Measurements from ENCODE around the gene CFAP77. TPM values are rescaled to one million over a fixed set of nuclear protein-coding genes. Genes with fewer than 3 reads are reported as not detected.
A peak's percentile ranks its signal among the peaks of the same experiment; 100 is the strongest.
"Not testable (repeated sequence)": the region's sequence is repeated elsewhere in the genome, so short reads cannot be mapped to it uniquely, and the experiment has no call there.

Gene CFAP77
- total RNA-seq, 1 donor from 2014 or later = not detected

DNA sequence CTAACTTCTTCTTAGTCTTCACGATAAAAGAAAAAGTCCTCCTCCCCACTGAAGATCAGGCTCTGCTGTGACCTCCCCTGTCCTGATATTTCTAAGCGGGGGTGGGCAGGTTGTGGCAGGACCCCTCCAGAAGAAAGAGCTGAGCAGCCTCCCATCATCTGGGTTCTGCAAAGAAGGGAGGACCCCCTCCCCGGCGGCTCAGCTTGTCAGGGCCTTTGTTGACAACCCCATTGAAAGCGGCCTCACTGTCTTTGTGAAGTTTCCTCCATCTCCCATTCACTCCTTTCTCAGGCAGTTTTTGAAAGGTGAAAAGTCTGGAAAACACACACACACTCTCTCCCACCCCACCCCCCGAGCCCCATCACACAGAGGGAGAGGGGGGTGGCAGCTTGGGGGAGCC, 146.2 kb downstream of the CFAP77 start:
- no peaks in the 10 kb centered on the region for H3K36me3 Mint-ChIP-seq (ENCODE audit: low read depth)
- H3K4me1 Mint-ChIP-seq (ENCODE audit: low read depth) = no peaks in the 10 kb centered on the region
- H3K9me3 Mint-ChIP-seq = no peaks in the 10 kb centered on the region
- intact Hi-C loops (cut with micrococcal nuclease) = no loop called here
- no peak overlapping the region for H3K27ac Mint-ChIP-seq
- H3K4me3 Mint-ChIP-seq (ENCODE audit: low read depth) = no peak overlapping the region
- peaks cover 11% of the 10 kb centered on the region for H3K27me3 Mint-ChIP-seq (ENCODE audit: low read depth)
- no peak for DNase-seq (ENCODE audit: low spot score)

DNA sequence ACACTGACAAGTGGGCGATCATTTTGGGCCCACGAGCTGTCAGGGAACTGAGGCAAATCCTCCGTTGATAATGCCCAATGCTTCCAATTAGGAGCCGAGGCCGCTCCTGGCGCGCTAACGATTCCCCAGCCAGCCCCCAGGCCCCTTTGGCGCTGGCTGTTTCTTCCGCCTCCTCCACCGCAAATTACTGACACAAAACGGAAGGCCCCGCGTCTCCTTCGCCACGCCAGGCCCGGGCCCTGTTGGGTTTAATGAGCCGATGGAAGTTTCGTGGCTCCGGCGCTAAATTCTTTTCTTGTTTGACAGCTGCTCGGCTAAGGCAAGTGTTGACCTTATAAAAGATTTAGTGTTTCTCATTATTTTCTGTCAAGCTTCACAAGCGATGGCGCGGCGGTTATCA, 146.7 kb downstream of the CFAP77 start:
- Mint-ChIP-seq H3K4me1 (ENCODE audit: low read depth) (no peaks in the 10 kb centered on the region), H3K36me3 (ENCODE audit: low read depth) (no peaks in the 10 kb centered on the region), H3K27me3 (ENCODE audit: low read depth) (peaks cover 11% of the 10 kb centered on the region), H3K9me3 (no peaks in the 10 kb centered on the region), H3K4me3 (ENCODE audit: low read depth) (no peak overlapping the region), H3K27ac (no peak overlapping the region)
- DNase-seq (ENCODE audit: low spot score) = no peak
- intact Hi-C loops (cut with micrococcal nuclease) = no loop called here

DNA sequence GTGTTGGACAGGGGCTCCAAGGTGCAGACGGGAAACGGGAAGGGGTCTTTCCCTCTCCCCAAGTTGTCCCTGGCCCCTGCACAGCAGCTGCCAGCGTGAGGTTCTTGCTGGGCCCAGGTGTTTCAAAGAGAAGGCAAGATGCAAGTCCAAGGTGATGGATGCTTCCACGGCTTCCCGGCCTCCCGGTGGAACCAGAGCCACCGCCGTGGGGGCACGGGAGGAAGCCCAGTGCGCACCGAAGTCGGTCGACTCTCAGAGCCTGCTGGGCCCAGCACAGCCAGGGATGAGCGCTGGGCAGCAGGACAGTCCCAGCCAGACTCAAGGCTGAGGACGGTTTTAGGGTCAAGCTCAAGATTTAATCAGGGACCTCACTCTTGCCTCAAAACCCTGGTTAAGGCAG, 147.1 kb downstream of the CFAP77 start:
- Mint-ChIP-seq H3K9me3 (no peaks in the 10 kb centered on the region), H3K27me3 (ENCODE audit: low read depth) (peaks cover 11% of the 10 kb centered on the region), H3K4me3 (ENCODE audit: low read depth) (no peak overlapping the region), H3K27ac (no peak overlapping the region), H3K36me3 (ENCODE audit: low read depth) (no peaks in the 10 kb centered on the region), H3K4me1 (ENCODE audit: low read depth) (no peaks in the 10 kb centered on the region)
- intact Hi-C loops (cut with micrococcal nuclease) = no loop called here
- no peak for DNase-seq (ENCODE audit: low spot score)

DNA sequence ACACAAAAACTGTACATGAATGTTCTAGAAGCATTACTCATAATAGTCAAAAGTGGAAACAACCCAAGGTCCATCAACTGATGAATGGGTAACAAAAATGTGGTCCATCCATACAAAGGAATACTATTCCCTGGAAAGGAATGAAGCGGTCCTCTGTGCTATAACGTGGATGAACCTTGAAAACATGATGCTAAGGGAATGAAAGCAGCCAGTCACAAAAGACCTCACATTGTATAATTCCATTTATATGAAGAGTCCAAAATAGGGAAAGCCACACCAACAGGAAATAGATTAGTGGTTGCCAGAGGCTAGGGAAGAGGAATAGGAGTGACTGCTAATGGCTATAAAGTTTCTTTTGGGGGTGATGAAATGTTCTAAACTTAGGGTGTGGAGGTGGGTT, 149.7 kb downstream of the CFAP77 start:
- H3K27me3 Mint-ChIP-seq (ENCODE audit: low read depth) = peaks cover 15% of the 10 kb centered on the region
- H3K9me3 Mint-ChIP-seq = no peaks in the 10 kb centered on the region
- no peak for DNase-seq (ENCODE audit: low spot score)
- H3K27ac Mint-ChIP-seq = no peak overlapping the region
- intact Hi-C loops (cut with micrococcal nuclease) = no loop called here
- no peak overlapping the region for H3K4me3 Mint-ChIP-seq (ENCODE audit: low read depth)
- H3K4me1 Mint-ChIP-seq (ENCODE audit: low read depth) = no peaks in the 10 kb centered on the region
- no peaks in the 10 kb centered on the region for H3K36me3 Mint-ChIP-seq (ENCODE audit: low read depth)

DNA sequence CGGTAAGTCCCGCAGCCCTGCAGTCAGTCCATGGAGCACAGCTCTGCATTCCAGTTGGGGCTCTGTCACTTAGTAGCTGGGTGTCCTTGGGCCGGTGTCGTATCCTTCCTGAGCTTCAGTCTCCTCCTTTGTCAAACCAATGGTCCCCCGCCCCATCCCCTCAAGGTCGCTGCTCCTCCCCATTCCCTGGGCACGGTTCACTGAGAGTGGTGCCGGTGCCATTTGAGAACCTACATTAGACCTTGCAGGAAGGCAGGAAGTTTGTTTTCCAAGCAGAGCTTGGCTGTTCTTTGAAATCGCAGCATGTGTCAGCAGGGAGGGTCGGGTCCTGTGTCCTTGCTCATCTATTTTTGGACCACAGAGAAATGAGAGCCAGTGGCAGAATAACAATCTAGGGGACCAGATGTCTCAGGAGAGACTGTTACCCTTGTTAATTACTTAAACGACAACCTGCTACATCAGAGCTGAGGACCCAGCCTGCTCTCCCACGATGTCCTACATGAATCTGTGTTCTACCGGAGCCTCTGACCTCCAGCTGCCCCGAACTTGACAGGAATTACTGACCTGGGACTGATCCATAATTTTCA, 150.7 kb downstream of the CFAP77 start:
- DNase-seq (ENCODE audit: low spot score) = no peak
- H3K4me1 Mint-ChIP-seq (ENCODE audit: low read depth) = no peaks in the 10 kb centered on the region
- H3K9me3 Mint-ChIP-seq = no peaks in the 10 kb centered on the region
- no peak overlapping the region for H3K4me3 Mint-ChIP-seq (ENCODE audit: low read depth)
- intact Hi-C loops (cut with micrococcal nuclease) = no loop called here
- no peaks in the 10 kb centered on the region for H3K36me3 Mint-ChIP-seq (ENCODE audit: low read depth)
- H3K27me3 Mint-ChIP-seq (ENCODE audit: low read depth) = peaks cover 15% of the 10 kb centered on the region
- H3K27ac Mint-ChIP-seq = no peak overlapping the region

DNA sequence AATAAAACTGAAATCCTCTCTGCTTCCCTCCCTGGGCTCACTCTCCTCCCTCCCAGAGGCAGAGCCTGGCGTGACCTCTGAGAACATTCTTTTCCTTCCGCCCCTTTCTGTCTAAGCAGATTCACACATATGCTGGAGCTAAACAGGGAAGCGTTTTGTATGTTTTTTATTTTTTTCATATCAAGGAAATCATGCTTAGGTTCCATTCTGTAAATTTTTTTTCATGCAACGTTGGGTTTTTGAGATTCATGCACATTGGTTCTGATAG, 152.2 kb downstream of the CFAP77 start:
- Mint-ChIP-seq H3K9me3 (no peaks in the 10 kb centered on the region), H3K36me3 (ENCODE audit: low read depth) (no peaks in the 10 kb centered on the region), H3K4me3 (ENCODE audit: low read depth) (no peak overlapping the region), H3K27me3 (ENCODE audit: low read depth) (peaks cover 15% of the 10 kb centered on the region), H3K27ac (no peak overlapping the region), H3K4me1 (ENCODE audit: low read depth) (no peaks in the 10 kb centered on the region)
- DNase-seq (ENCODE audit: low spot score) = no peak
- intact Hi-C loops (cut with micrococcal nuclease) = no loop called here

DNA sequence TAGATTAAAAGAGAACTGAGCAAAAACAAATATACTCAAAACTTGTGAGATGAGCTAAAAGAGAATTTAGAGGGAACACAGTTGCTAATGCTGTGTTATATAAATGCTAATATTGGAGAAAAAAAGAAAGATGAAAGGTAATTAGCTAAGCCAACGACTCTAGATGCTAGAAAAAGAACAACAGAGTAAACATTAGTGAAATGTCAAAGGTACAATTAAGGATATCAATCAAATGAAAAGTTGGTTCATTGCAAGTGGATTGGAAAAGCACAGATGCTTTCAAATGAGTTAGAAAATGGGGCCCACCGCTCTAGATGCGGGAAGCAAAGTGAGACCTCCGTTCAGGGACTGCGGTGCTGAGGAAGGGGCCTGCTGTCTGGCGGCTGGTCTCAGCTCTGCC, 154.5 kb downstream of the CFAP77 start:
- no peaks in the 10 kb centered on the region for H3K4me1 Mint-ChIP-seq (ENCODE audit: low read depth)
- H3K27me3 Mint-ChIP-seq (ENCODE audit: low read depth) = peaks cover 14% of the 10 kb centered on the region
- no peaks in the 10 kb centered on the region for H3K9me3 Mint-ChIP-seq
- H3K27ac Mint-ChIP-seq = no peak overlapping the region
- intact Hi-C loops (cut with micrococcal nuclease) = no loop called here
- no peaks in the 10 kb centered on the region for H3K36me3 Mint-ChIP-seq (ENCODE audit: low read depth)
- H3K4me3 Mint-ChIP-seq (ENCODE audit: low read depth) = no peak overlapping the region
- no peak for DNase-seq (ENCODE audit: low spot score)

DNA sequence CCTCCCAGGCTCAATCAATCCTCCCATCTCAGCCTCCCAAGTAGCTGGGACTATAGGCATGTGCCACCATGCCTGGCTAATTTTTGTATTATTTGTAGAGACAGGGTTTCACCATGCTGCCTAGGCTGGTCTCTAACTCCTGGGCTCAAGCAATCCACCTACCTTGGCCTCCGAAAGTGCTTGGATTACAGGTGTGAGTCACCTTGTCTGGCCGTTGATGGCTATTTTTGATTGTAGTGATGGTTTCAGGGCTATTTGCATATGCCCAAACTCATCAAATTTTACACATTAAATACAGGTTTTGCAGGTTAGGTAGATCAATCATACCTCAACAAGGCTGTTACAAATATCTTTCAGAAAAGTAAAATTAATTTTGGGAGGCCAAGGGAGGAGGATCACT, 158.8 kb downstream of the CFAP77 start:
- H3K4me3 Mint-ChIP-seq (ENCODE audit: low read depth); H3K9me3 Mint-ChIP-seq; intact Hi-C loops (cut with micrococcal nuclease); H3K27ac Mint-ChIP-seq; DNase-seq (ENCODE audit: low spot score); H3K36me3 Mint-ChIP-seq (ENCODE audit: low read depth); H3K27me3 Mint-ChIP-seq (ENCODE audit: low read depth); H3K4me1 Mint-ChIP-seq (ENCODE audit: low read depth): not testable (repeated sequence)

DNA sequence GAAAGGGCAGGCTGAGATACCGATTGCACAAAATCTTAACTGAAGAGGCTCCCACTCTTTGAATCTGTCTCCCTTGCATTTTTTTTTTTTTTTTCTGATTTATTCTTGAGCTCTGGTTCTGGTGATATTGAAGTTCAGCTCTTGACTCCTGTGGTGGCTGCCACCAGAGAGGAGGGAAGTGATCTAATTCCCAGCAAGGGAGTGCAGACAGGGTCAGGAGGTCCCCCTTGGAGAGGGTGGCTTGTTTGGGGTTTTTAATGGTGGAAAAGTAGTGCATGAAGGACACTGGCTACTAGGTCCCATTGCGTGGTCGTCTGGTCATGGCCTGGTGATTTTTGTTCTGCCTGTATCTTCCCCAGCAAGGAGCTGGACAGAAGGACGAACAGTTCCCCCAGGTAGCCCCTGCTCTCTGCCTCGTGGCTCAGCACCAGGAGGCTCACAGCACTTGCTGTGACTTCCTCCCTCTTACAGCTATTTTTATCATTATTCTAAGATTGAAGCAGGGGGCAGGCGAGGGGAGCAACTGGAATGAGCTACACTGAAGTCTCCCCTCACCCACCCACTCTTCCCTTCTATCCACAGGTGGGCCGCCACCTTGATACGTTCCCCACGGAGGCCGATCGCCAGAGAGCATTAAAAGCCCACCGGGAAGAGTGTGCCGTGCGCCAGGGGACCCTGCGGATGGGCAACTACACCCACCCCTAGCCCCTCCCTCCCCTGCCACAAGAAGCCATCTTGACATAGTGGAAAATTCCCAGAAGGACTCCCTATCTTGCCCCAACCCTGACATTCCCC, 162.0 kb downstream of the CFAP77 start:
- intact Hi-C loops (cut with micrococcal nuclease) = no loop called here
- no peaks in the 10 kb centered on the region for H3K36me3 Mint-ChIP-seq (ENCODE audit: low read depth)
- no peaks in the 10 kb centered on the region for H3K4me1 Mint-ChIP-seq (ENCODE audit: low read depth)
- no peaks in the 10 kb centered on the region for H3K9me3 Mint-ChIP-seq
- peaks cover 21% of the 10 kb centered on the region for H3K27me3 Mint-ChIP-seq (ENCODE audit: low read depth)
- H3K27ac Mint-ChIP-seq = no peak overlapping the region
- H3K4me3 Mint-ChIP-seq (ENCODE audit: low read depth) = no peak overlapping the region
- DNase-seq (ENCODE audit: low spot score) = no peak

DNA sequence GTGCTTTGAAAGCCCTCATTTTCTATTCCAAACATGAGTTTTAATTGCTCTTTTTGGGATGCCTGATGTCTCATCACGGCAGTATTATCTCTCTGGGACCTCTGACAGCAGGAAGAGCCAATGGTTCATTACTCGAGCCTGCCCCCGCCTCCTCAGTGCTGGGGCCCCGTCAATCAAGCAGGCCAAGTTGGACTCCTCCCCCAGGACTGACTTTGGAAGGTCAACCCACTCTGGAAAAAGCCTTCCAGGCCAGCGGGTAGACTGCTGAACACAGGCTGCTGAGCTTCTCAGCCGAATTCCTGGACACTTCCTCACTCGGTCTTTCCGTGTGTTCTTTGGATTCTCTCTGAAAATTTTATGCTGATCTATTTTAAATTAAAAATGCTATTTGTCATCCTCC, 162.9 kb downstream of the CFAP77 start:
- H3K36me3 Mint-ChIP-seq (ENCODE audit: low read depth) = no peaks in the 10 kb centered on the region
- H3K4me3 Mint-ChIP-seq (ENCODE audit: low read depth) = no peak overlapping the region
- no peaks in the 10 kb centered on the region for H3K9me3 Mint-ChIP-seq
- H3K4me1 Mint-ChIP-seq (ENCODE audit: low read depth) = no peaks in the 10 kb centered on the region
- intact Hi-C loops (cut with micrococcal nuclease) = no loop called here
- DNase-seq (ENCODE audit: low spot score) = no peak
- peaks cover 31% of the 10 kb centered on the region for H3K27me3 Mint-ChIP-seq (ENCODE audit: low read depth)
- no peak overlapping the region for H3K27ac Mint-ChIP-seq

DNA sequence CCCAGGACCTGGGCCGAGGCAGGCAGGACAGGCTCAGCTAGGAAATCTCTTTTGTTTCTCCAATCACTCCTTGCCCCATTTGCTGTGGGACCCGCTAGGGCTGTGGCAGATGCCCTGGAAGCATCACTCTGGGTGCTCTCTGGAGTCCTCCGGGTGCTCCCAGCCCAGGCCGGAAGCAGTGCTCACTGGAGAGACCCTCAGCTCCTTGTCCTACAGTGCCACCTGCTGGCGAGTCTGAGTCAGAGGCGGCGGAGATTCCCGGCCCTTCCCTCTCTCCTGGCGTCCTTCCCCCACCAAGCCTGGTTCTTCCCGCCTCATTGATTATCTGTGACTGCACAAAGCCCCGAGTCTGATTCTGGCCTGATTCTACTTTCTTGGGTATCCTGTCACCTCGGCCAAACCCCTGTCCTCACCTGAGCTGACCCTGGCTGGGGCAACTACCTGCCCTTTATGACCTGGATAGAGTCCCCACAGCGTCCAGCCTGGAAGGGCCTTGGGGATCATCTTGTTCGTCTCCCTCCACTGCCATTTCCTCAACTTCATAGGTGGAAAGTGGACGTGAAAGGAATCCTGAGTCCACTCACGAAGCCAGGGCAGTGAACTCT, 165.1 kb downstream of the CFAP77 start:
- no peak overlapping the region for H3K27ac Mint-ChIP-seq

DNA sequence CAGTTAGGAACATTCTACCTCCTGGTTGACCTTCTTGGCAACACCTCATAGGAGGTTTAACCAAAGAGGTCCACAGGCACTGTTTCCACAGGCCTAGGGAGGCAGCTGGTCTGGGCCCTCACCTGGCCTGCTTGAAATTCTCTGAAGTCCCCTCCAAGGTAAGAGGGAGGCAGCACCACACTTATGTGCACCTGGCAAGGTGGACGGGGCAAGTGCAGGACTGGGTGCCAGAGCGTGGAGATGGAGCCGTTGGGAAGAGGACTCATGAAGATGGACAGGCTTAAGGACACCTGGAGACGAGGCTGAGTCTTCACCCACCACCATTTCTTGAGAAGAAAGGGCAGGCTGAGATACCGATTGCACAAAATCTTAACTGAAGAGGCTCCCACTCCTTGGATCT, 165.8 kb downstream of the CFAP77 start:
- Mint-ChIP-seq H3K4me1 (ENCODE audit: low read depth) (no peaks in the 10 kb centered on the region), H3K9me3 (no peaks in the 10 kb centered on the region), H3K36me3 (ENCODE audit: low read depth) (no peaks in the 10 kb centered on the region), H3K4me3 (ENCODE audit: low read depth) (no peak overlapping the region), H3K27me3 (ENCODE audit: low read depth) (peaks cover 49% of the 10 kb centered on the region), H3K27ac (no peak overlapping the region)
- DNase-seq (ENCODE audit: low spot score) = no peak
- intact Hi-C loops (cut with micrococcal nuclease) = loop anchor here (1.0 kb wide), 1 partner anchor 165 kb away; no protein-coding TSS in a partner anchor

More for the DNA sequence above, 165.1 kb downstream of the CFAP77 start:
- DNase-seq (ENCODE audit: low spot score) = peak; percentile 22
- no peaks in the 10 kb centered on the region for H3K4me1 Mint-ChIP-seq (ENCODE audit: low read depth)
- H3K4me3 Mint-ChIP-seq (ENCODE audit: low read depth) = no peak overlapping the region
- H3K36me3 Mint-ChIP-seq (ENCODE audit: low read depth) = no peaks in the 10 kb centered on the region
- intact Hi-C loops (cut with micrococcal nuclease) = loop anchor here (1.0 kb wide), 1 partner anchor 164 kb away; no protein-coding TSS in a partner anchor
- peaks cover 46% of the 10 kb centered on the region for H3K27me3 Mint-ChIP-seq (ENCODE audit: low read depth)
- no peaks in the 10 kb centered on the region for H3K9me3 Mint-ChIP-seq

DNA sequence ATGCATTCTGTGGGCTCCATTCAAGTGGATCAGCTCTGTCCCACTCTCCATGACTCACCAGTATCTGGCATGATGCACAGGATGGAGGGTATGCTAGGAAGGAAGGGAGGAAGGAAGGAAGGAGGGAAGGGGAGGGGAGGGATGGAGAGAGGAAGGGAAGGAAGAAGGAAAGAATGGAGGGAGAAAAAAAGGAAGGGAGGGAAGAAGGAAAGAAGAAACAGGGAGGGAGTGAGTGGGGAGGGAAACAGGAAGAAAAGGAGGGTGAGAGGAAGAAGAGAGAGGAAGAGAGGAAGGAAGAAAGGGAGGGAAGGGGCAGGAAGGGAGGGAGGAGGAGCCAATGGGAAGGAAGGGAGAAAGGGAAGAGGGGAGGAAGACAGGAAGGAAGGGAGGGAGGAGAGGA, 167.1 kb downstream of the CFAP77 start:
- no peaks in the 10 kb centered on the region for H3K9me3 Mint-ChIP-seq
- no peak overlapping the region for H3K27ac Mint-ChIP-seq
- no peak overlapping the region for H3K4me3 Mint-ChIP-seq (ENCODE audit: low read depth)
- H3K4me1 Mint-ChIP-seq (ENCODE audit: low read depth) = peaks cover 6% of the 10 kb centered on the region
- intact Hi-C loops (cut with micrococcal nuclease) = no loop called here
- DNase-seq (ENCODE audit: low spot score) = no peak
- H3K36me3 Mint-ChIP-seq (ENCODE audit: low read depth) = no peaks in the 10 kb centered on the region
- peaks cover 62% of the 10 kb centered on the region for H3K27me3 Mint-ChIP-seq (ENCODE audit: low read depth)

All from activated T-helper 2 cell treated with anti-CD3 and anti-CD28 coated beads, Interferon-gamma antibody, Interleukin-2, Interleukin-4, amounts not matched to agents 10 μg/mL and 5 μg/mL and 100 μg/mL, durations not matched to agents 14 hours and 24 hours and 36 hours (primary cell).